ENCODE measurements around the gene PALM.

The PALM gene

GRCh38 chr19:729965-730668, 21.4 kb downstream of the PALM start:
- no peak overlapping the region for H3K18ac ChIP-seq (ENCODE audit: low read length)

GRCh38 chr19:731000-731399, 22.3 kb downstream of the PALM start:
- Histone ChIP-seq H2BK12ac (ENCODE audit: low read length) (no peak overlapping the region), H4K91ac (ENCODE audit: low read depth, low read length) (no peak overlapping the region), H3K9ac (ENCODE audit: low read length) (no peak overlapping the region), H3K27me3 (ENCODE audit: insufficient read depth, low read length) (no peaks in the 10 kb centered on the region), H3K79me2 (ENCODE audit: control insufficient read depth, insufficient read depth, low read length, poor library complexity) (no peaks in the 10 kb centered on the region), H3K23ac (ENCODE audit: low read length) (no peak overlapping the region), H3K36me3 (ENCODE audit: control insufficient read depth in 1 of 2, insufficient read depth in 2 of 2, low read length in 2 of 2) (peaks cover 0 to 2% of the 10 kb centered on the region in 2 experiments), H2BK5ac (ENCODE audit: low read depth, low read length, poor library complexity) (no peak overlapping the region), H3K4me1 (ENCODE audit: control insufficient read depth in 1 of 2, insufficient read depth in 2 of 2, low read length in 2 of 2) (no peaks in the 10 kb centered on the region), H3K4me2 (ENCODE audit: low read length) (no peak overlapping the region), H3K27ac (ENCODE audit: low read depth, low read length) (no peak overlapping the region), H3K14ac (ENCODE audit: low read length) (no peak overlapping the region), H2BK120ac (ENCODE audit: insufficient read depth, low read length, poor library complexity) (no peak overlapping the region), H2AFZ (ENCODE audit: insufficient read depth, low read length, poor library complexity) (no peak overlapping the region), H2AK5ac (ENCODE audit: low read length) (no peak overlapping the region), H4K12ac (ENCODE audit: low read depth, low read length) (no peak overlapping the region), H3K79me1 (ENCODE audit: low read length) (no peaks in the 10 kb centered on the region), H3K18ac (ENCODE audit: low read length) (no peak overlapping the region), H4K8ac (ENCODE audit: low read depth, low read length) (no peak overlapping the region), H3K4ac (ENCODE audit: low read depth, low read length) (no peak overlapping the region), H3K4me3 (ENCODE audit: low read depth, low read length) (no peak overlapping the region), H3K9me3 (ENCODE audit: insufficient read depth, low read depth, low read length) (no peaks in the 10 kb centered on the region)
- no peak for DNase-seq
- no CpG with 5 or more reads among the region's 16 CpGs for WGBS (ENCODE audit: extremely low coverage, insufficient coverage, insufficient read length)

More at GRCh38 chr19:729965-730668, 21.4 kb downstream of the PALM start:
- no peak overlapping the region for H2AK5ac ChIP-seq (ENCODE audit: low read length)
- no peak overlapping the region for H3K23ac ChIP-seq (ENCODE audit: low read length)
- H3K4me1 ChIP-seq (ENCODE audit: control insufficient read depth in 1 of 2, insufficient read depth in 2 of 2, low read length in 2 of 2), result no peaks in the 10 kb centered on the region
- no peaks in the 10 kb centered on the region for H3K79me2 ChIP-seq (ENCODE audit: control insufficient read depth, insufficient read depth, low read length, poor library complexity)
- H3K4ac ChIP-seq (ENCODE audit: low read depth, low read length), result no peak overlapping the region
- no peaks in the 10 kb centered on the region for H3K79me1 ChIP-seq (ENCODE audit: low read length)
- no peaks in the 10 kb centered on the region for H3K9me3 ChIP-seq (ENCODE audit: insufficient read depth, low read depth, low read length)
- peaks cover 0 to 2% of the 10 kb centered on the region in 2 experiments for H3K36me3 ChIP-seq (ENCODE audit: control insufficient read depth in 1 of 2, insufficient read depth in 2 of 2, low read length in 2 of 2)
- no peak overlapping the region for H3K14ac ChIP-seq (ENCODE audit: low read length)
- no peak for DNase-seq
- no peak overlapping the region for H2BK5ac ChIP-seq (ENCODE audit: low read depth, low read length, poor library complexity)
- H3K27me3 ChIP-seq (ENCODE audit: insufficient read depth, low read length), result no peaks in the 10 kb centered on the region
- no peak overlapping the region for H3K4me3 ChIP-seq (ENCODE audit: low read depth, low read length)
- no peak overlapping the region for H4K8ac ChIP-seq (ENCODE audit: low read depth, low read length)
- no peak overlapping the region for H4K91ac ChIP-seq (ENCODE audit: low read depth, low read length)
- no peak overlapping the region for H3K27ac ChIP-seq (ENCODE audit: low read depth, low read length)
- H2BK12ac ChIP-seq (ENCODE audit: low read length), result no peak overlapping the region
- H3K9ac ChIP-seq (ENCODE audit: low read length), result no peak overlapping the region
- no peak overlapping the region for H2AFZ ChIP-seq (ENCODE audit: insufficient read depth, low read length, poor library complexity)
- no CpG with 5 or more reads among the region's 14 CpGs for WGBS (ENCODE audit: extremely low coverage, insufficient coverage, insufficient read length)
- H4K12ac ChIP-seq (ENCODE audit: low read depth, low read length), result no peak overlapping the region
- no peak overlapping the region for H3K4me2 ChIP-seq (ENCODE audit: low read length)
- no peak overlapping the region for H2BK120ac ChIP-seq (ENCODE audit: insufficient read depth, low read length, poor library complexity)

- Histone ChIP-seq H3K14ac (ENCODE audit: low read length) (no peak overlapping the region), H3K4me3 (ENCODE audit: low read depth, low read length) (no peak overlapping the region), H4K91ac (ENCODE audit: low read depth, low read length) (no peak overlapping the region), H3K4ac (ENCODE audit: low read depth, low read length) (no peak overlapping the region), H3K23ac (ENCODE audit: low read length) (no peak overlapping the region), H3K36me3 (ENCODE audit: control insufficient read depth in 1 of 2, insufficient read depth in 2 of 2, low read length in 2 of 2) (peaks cover 0 to 1% of the 10 kb centered on the region in 2 experiments), H2AFZ (ENCODE audit: insufficient read depth, low read length, poor library complexity) (no peak overlapping the region), H3K4me1 (ENCODE audit: control insufficient read depth in 1 of 2, insufficient read depth in 2 of 2, low read length in 2 of 2) (no peaks in the 10 kb centered on the region), H3K9me3 (ENCODE audit: insufficient read depth, low read depth, low read length) (peaks cover 2% of the 10 kb centered on the region), H3K9ac (ENCODE audit: low read length) (no peak overlapping the region), H2BK5ac (ENCODE audit: low read depth, low read length, poor library complexity) (no peak overlapping the region), H2BK120ac (ENCODE audit: insufficient read depth, low read length, poor library complexity) (no peak overlapping the region), H2AK5ac (ENCODE audit: low read length) (no peak overlapping the region), H4K12ac (ENCODE audit: low read depth, low read length) (no peak overlapping the region), H3K18ac (ENCODE audit: low read length) (no peak overlapping the region), H4K8ac (ENCODE audit: low read depth, low read length) (no peak overlapping the region), H3K79me2 (ENCODE audit: control insufficient read depth, insufficient read depth, low read length, poor library complexity) (no peaks in the 10 kb centered on the region), H3K4me2 (ENCODE audit: low read length) (no peak overlapping the region), H2BK12ac (ENCODE audit: low read length) (no peak overlapping the region), H3K79me1 (ENCODE audit: low read length) (no peaks in the 10 kb centered on the region), H3K27me3 (ENCODE audit: insufficient read depth, low read length) (no peaks in the 10 kb centered on the region), H3K27ac (ENCODE audit: low read depth, low read length) (no peak overlapping the region)
- DNase-seq, result no peak
- no CpG with 5 or more reads among the region's 24 CpGs for WGBS (ENCODE audit: extremely low coverage, insufficient coverage, insufficient read length)
These were observed 23.7 kb downstream of the PALM start for GRCh38 chr19:732148-733069.

- Histone ChIP-seq H3K79me1 (ENCODE audit: low read length) (no peaks in the 10 kb centered on the region), H3K9ac (ENCODE audit: low read length) (no peak overlapping the region), H3K36me3 (ENCODE audit: control insufficient read depth in 1 of 2, insufficient read depth in 2 of 2, low read length in 2 of 2) (no peaks in the 10 kb centered on the region), H4K8ac (ENCODE audit: low read depth, low read length) (no peak overlapping the region), H2BK120ac (ENCODE audit: insufficient read depth, low read length, poor library complexity) (no peak overlapping the region), H3K79me2 (ENCODE audit: control insufficient read depth, insufficient read depth, low read length, poor library complexity) (no peaks in the 10 kb centered on the region), H3K9me3 (ENCODE audit: insufficient read depth, low read depth, low read length) (peaks cover 5% of the 10 kb centered on the region), H3K27ac (ENCODE audit: low read depth, low read length) (no peak overlapping the region), H3K4me1 (ENCODE audit: control insufficient read depth in 1 of 2, insufficient read depth in 2 of 2, low read length in 2 of 2) (no peaks in the 10 kb centered on the region), H2BK12ac (ENCODE audit: low read length) (no peak overlapping the region), H4K91ac (ENCODE audit: low read depth, low read length) (no peak overlapping the region), H3K4me3 (ENCODE audit: low read depth, low read length) (no peak overlapping the region), H3K4me2 (ENCODE audit: low read length) (no peak overlapping the region), H2AFZ (ENCODE audit: insufficient read depth, low read length, poor library complexity) (no peak overlapping the region), H2BK5ac (ENCODE audit: low read depth, low read length, poor library complexity) (no peak overlapping the region), H4K12ac (ENCODE audit: low read depth, low read length) (no peak overlapping the region), H3K27me3 (ENCODE audit: insufficient read depth, low read length) (no peaks in the 10 kb centered on the region), H3K14ac (ENCODE audit: low read length) (no peak overlapping the region), H3K18ac (ENCODE audit: low read length) (no peak overlapping the region), H3K23ac (ENCODE audit: low read length) (no peak overlapping the region), H3K4ac (ENCODE audit: low read depth, low read length) (no peak overlapping the region), H2AK5ac (ENCODE audit: low read length) (no peak overlapping the region)
- DNase-seq, result no peak
- no CpG with 5 or more reads among the region's 13 CpGs for WGBS (ENCODE audit: extremely low coverage, insufficient coverage, insufficient read length)
These were observed 26.0 kb downstream of the PALM start for GRCh38 chr19:734716-735115.
